HepG2 (cell line): ENCODE measurements around the gene SYVN1. TPM values are rescaled to one million over a fixed set of nuclear protein-coding genes. Genes with fewer than 3 reads are reported as not detected.
A peak's percentile ranks its signal among the peaks of the same experiment; 100 is the strongest.

ENCODE experiments used
- GABPB1 ChIP-seq: IDR thresholded peaks from 2 replicates; pipeline ENCODE4 v1.6.1; 2016; ENCODE audit warnings: mild to moderate bottlenecking, missing genetic modification reagents, moderate library complexity, missing compliant biosample characterization
- HINFP ChIP-seq: sonication (generic); formaldehyde crosslinking; IDR thresholded peaks from 2 replicates; pipeline ENCODE4 v1.4.0; 2020; ENCODE audit warnings: low read depth, mild to moderate bottlenecking, missing genetic modification reagents
- IRF9 ChIP-seq: sonication (generic); formaldehyde crosslinking; IDR thresholded peaks from 2 replicates; pipeline ENCODE4 v1.8.0; 2022; ENCODE audit warnings: missing genetic modification reagents, mild to moderate bottlenecking, borderline replicate concordance
- MTA3 ChIP-seq: sonication (generic); formaldehyde crosslinking; IDR thresholded peaks from 2 replicates; pipeline ENCODE4 v1.4.0; 2020; ENCODE audit warnings: missing genetic modification reagents
- NFE2L1 ChIP-seq: sonication (generic); formaldehyde crosslinking; IDR thresholded peaks from 2 replicates; pipeline ENCODE4 v1.4.0; 2020; ENCODE audit warnings: missing genetic modification reagents, mild to moderate bottlenecking, borderline replicate concordance
- PLSCR1 ChIP-seq: sonication (generic); formaldehyde crosslinking; IDR thresholded peaks from 2 replicates; pipeline ENCODE4 v1.5.0; 2020; ENCODE audit warnings: missing genetic modification reagents, mild to moderate bottlenecking, borderline replicate concordance
- POLR2AphosphoS2 ChIP-seq: IDR thresholded peaks from 2 replicates; pipeline ENCODE4 v1.6.1; 2011; ENCODE audit warnings: low read depth, low read length, improper control_type of control experiment
- RFX1 ChIP-seq: fragments of 450-650 bp; IDR thresholded peaks from 2 replicates; pipeline ENCODE4 v1.6.1; 2017
- SMAD9 ChIP-seq: sonication (generic); formaldehyde crosslinking; IDR thresholded peaks from 2 replicates; pipeline ENCODE4 v1.5.1; 2020; ENCODE audit warnings: mild to moderate bottlenecking, missing genetic modification reagents
- YY1 ChIP-seq: IDR thresholded peaks from 2 replicates; pipeline ENCODE4 v1.6.1; 2011; ENCODE audit warnings: low read length, low read depth, moderate library complexity, mild to moderate bottlenecking; ENCODE audit not compliant: insufficient read depth, insufficient replicate concordance
- ZNF18 ChIP-seq: sonication (generic); formaldehyde crosslinking; IDR thresholded peaks from 2 replicates; pipeline ENCODE4 v1.8.0; 2022; ENCODE audit warnings: mild to moderate bottlenecking, missing genetic modification reagents; ENCODE audit not compliant: insufficient replicate concordance
- ZNF235 ChIP-seq: sonication (generic); formaldehyde crosslinking; IDR thresholded peaks from 2 replicates; pipeline ENCODE4 v1.8.1; 2023; ENCODE audit warnings: mild to moderate bottlenecking, missing genetic modification reagents, borderline replicate concordance
- ZNF280B ChIP-seq: sonication (generic); formaldehyde crosslinking; IDR thresholded peaks from 2 replicates; pipeline ENCODE4 v1.5.0; 2020; ENCODE audit warnings: missing genetic modification reagents, mild to moderate bottlenecking, borderline replicate concordance
- ZNF431 ChIP-seq: sonication (generic); formaldehyde crosslinking; IDR thresholded peaks from 2 replicates; pipeline ENCODE4 v1.9.0; 2022; ENCODE audit warnings: missing genetic modification reagents, low read depth, mild to moderate bottlenecking, borderline replicate concordance
- ZNF574 ChIP-seq: sonication (generic); formaldehyde crosslinking; IDR thresholded peaks from 2 replicates; pipeline ENCODE4 v1.4.0; 2020; ENCODE audit warnings: missing genetic modification reagents
- ZNF75D ChIP-seq: sonication (generic); formaldehyde crosslinking; IDR thresholded peaks from 2 replicates; pipeline ENCODE4 v1.8.1; 2023; ENCODE audit warnings: missing genetic modification reagents, mild to moderate bottlenecking, borderline replicate concordance
- polyA plus RNA-seq, 8 experiments: library from polyadenylated mRNA; depleted of rRNA in 3 of 8; stranded (reverse) in 7 of 8; unstranded in 1 of 8; fragments of >200 nt; fragmentation: Illumina TruSeq in 4 of 8; extraction: Trizol in 4 of 8; gene quantifications; 2 replicates each; pipeline versions ENCODE4 v1.2.1 to v1.2.3, GENCODE V29; 2011 to 2016; ENCODE audit warnings: low read depth in 4 of 8, missing spikeins in 1 of 8, mixed read lengths in 1 of 8; ENCODE audit not compliant: insufficient read depth in 1 of 8
- total RNA-seq, 5 experiments: library from RNA; depleted of rRNA; stranded (reverse); fragments of >200 nt; fragmentation: Illumina TruSeq; extraction: Trizol; gene quantifications; 2 replicates each; pipeline ENCODE4 v1.2.3, GENCODE V29; 2016; ENCODE audit warnings: low read depth in 1 of 5

The SYVN1 gene
- total and polyA plus RNA-seq, 2 of the 13 experiments (the other 11 are each of a cell fraction or from before 2014, with no cell fraction given), result 10.3 to 22.5 TPM

- peak; percentile 70; the same call in 1 of the 2 replicates for TF ChIP-seq ZNF280B (CRISPR knock-in tag)
- peak; percentile 66; the same call in 1 of the 2 replicates for TF ChIP-seq POLR2AphosphoS2
- TF ChIP-seq ZNF75D (CRISPR knock-in tag), result no peak; the same call in 1 of the 2 replicates
- TF ChIP-seq GABPB1, result peak; percentile 96
- TF ChIP-seq MTA3, result no peak
- TF ChIP-seq SMAD9 (CRISPR knock-in tag), result no peak
- 0 out of 2 replicates have a peak, but pooled peaks have one; percentile 55 for TF ChIP-seq HINFP (CRISPR knock-in tag)
- TF ChIP-seq ZNF431, result no peak; the same call in 1 of the 2 replicates
- peak; percentile 91 for TF ChIP-seq YY1
- TF ChIP-seq ZNF235 (CRISPR knock-in tag), result no peak
- TF ChIP-seq IRF9 (CRISPR knock-in tag), result peak; percentile 78; the same call in 1 of the 2 replicates
- TF ChIP-seq PLSCR1 (CRISPR knock-in tag), result no peak
- no peak for TF ChIP-seq RFX1
- no peak for TF ChIP-seq NFE2L1 (CRISPR knock-in tag)
- TF ChIP-seq ZNF18 (CRISPR knock-in tag), result no peak
- TF ChIP-seq ZNF574 (CRISPR knock-in tag), result peak; percentile 96
These were observed 38.1 kb downstream of the SYVN1 start, which contains the start of gene VPS51 (continued) for GRCh38 chr11:65095974-65096806.
